HEK293 (cell line): ENCODE measurements around the gene ARMH3.
A peak's percentile ranks its signal among the peaks of the same experiment; 100 is the strongest.

ENCODE experiments used
- CTCF ChIA-PET: fragments of 350-600 bp; formaldehyde crosslinking; extraction: SDS; loops from one replicate; lab custom pipeline; 2021; ENCODE audit warnings: antibody characterized with exemption; lab: Yijun Ruan, JAX
- POLR2A ChIA-PET: fragments of 300-600 bp; formaldehyde crosslinking; extraction: SDS; loops from one replicate; lab custom pipeline; 2020; ENCODE audit warnings: antibody characterized with exemption, inconsistent platforms; lab: Yijun Ruan, JAX
- H3K27ac ChIP-seq: fragments of 200-500 bp; sonication (Bioruptor generic); 2 replicates; pipeline ENCODE4 v1.5.1; 2014; ENCODE audit warnings: low read depth, low read length, control low read depth, inconsistent platforms; ENCODE audit errors: extremely low read depth
- H3K36me3 ChIP-seq, 2 experiments: fragments of 200-500 bp in 1 of 2; sonication (Bioruptor generic) in 1 of 2; 1 replicate in 1 of 2; 2 replicates in 1 of 2; pipeline ENCODE4 v1.5.1; 2014 to 2017; ENCODE audit warnings: inconsistent platforms in 2 of 2, low read length in 2 of 2; ENCODE audit not compliant: control insufficient read depth in 2 of 2, insufficient read depth in 1 of 2
- H3K4me1 ChIP-seq: fragments of 200-500 bp; sonication (Bioruptor generic); 2 replicates; pipeline ENCODE4 v1.5.1; 2014; ENCODE audit warnings: mild to moderate bottlenecking, low read length, inconsistent platforms; ENCODE audit not compliant: control insufficient read depth, insufficient read depth
- H3K4me3 ChIP-seq: 2 replicates; pipeline ENCODE4 v1.5.1; 2011; ENCODE audit warnings: low read depth, mild to moderate bottlenecking, control low read depth, low read length, moderate library complexity
- H3K9me3 ChIP-seq: fragments of 200-500 bp; sonication (Bioruptor generic); 2 replicates; pipeline ENCODE4 v1.5.1; 2014; ENCODE audit warnings: low read depth, low read length, inconsistent platforms; ENCODE audit not compliant: control insufficient read depth, insufficient read depth
- BCL11B ChIP-seq: fragments of 450-650 bp; formaldehyde crosslinking; IDR thresholded peaks from 2 replicates; pipeline ENCODE4 v1.5.1; 2016; ENCODE audit warnings: low read depth, missing biosample characterization, missing genetic modification characterization
- GLI4 ChIP-seq: fragments of 450-650 bp; formaldehyde crosslinking; IDR thresholded peaks from 2 replicates; pipeline ENCODE4 v1.5.1; 2016; ENCODE audit warnings: missing biosample characterization, missing genetic modification characterization
- KLF1 ChIP-seq: fragments of 450-650 bp; formaldehyde crosslinking; IDR thresholded peaks from 2 replicates; pipeline ENCODE4 v1.5.1; 2016; ENCODE audit warnings: missing biosample characterization, missing genetic modification characterization
- KLF7 ChIP-seq: fragments of 450-650 bp; formaldehyde crosslinking; IDR thresholded peaks from 2 replicates; pipeline ENCODE4 v1.5.1; 2016; ENCODE audit warnings: missing biosample characterization, missing genetic modification characterization, borderline replicate concordance
- SP2 ChIP-seq: fragments of 450-650 bp; formaldehyde crosslinking; IDR thresholded peaks from 2 replicates; pipeline ENCODE4 v1.5.1; 2016; ENCODE audit warnings: missing biosample characterization, missing genetic modification characterization
- TRIM28 ChIP-seq: IDR thresholded peaks from 2 replicates; pipeline ENCODE4 v1.6.1; 2011; ENCODE audit warnings: low read length, control low read depth, borderline replicate concordance
- ZBTB7A ChIP-seq: fragments of 450-650 bp; formaldehyde crosslinking; IDR thresholded peaks from 2 replicates; pipeline ENCODE4 v1.5.1; 2016; ENCODE audit warnings: low read depth, missing biosample characterization, missing genetic modification characterization
- ZFP69B ChIP-seq: fragments of 450-650 bp; formaldehyde crosslinking; IDR thresholded peaks from 2 replicates; pipeline ENCODE4 v1.5.1; 2016; ENCODE audit warnings: missing biosample characterization, missing genetic modification characterization
- ZNF138 ChIP-seq: fragments of 450-650 bp; formaldehyde crosslinking; IDR thresholded peaks from 2 replicates; pipeline ENCODE4 v1.5.1; 2016; ENCODE audit warnings: missing biosample characterization, missing genetic modification characterization, borderline replicate concordance
- ZNF140 ChIP-seq: fragments of 450-650 bp; formaldehyde crosslinking; IDR thresholded peaks from 2 replicates; pipeline ENCODE4 v1.5.1; 2016; ENCODE audit warnings: missing biosample characterization, missing genetic modification characterization
- ZNF211 ChIP-seq: fragments of 450-650 bp; formaldehyde crosslinking; IDR thresholded peaks from 2 replicates; pipeline ENCODE4 v1.5.1; 2016; ENCODE audit warnings: low read depth, missing biosample characterization, missing genetic modification characterization
- ZNF239 ChIP-seq: fragments of 450-650 bp; formaldehyde crosslinking; IDR thresholded peaks from 2 replicates; pipeline ENCODE4 v1.5.1; 2016; ENCODE audit warnings: missing biosample characterization, missing genetic modification characterization
- ZNF266 ChIP-seq: fragments of 450-650 bp; formaldehyde crosslinking; IDR thresholded peaks from 2 replicates; pipeline ENCODE4 v1.5.1; 2016; ENCODE audit warnings: missing biosample characterization, missing genetic modification characterization, low read depth
- ZNF302 ChIP-seq: fragments of 450-650 bp; formaldehyde crosslinking; IDR thresholded peaks from 2 replicates; pipeline ENCODE4 v1.5.1; 2016; ENCODE audit warnings: missing biosample characterization, missing genetic modification characterization, low read depth
- ZNF324 ChIP-seq: fragments of 450-650 bp; formaldehyde crosslinking; IDR thresholded peaks from 2 replicates; pipeline ENCODE4 v1.5.1; 2016; ENCODE audit warnings: missing biosample characterization, missing genetic modification characterization
- ZNF366 ChIP-seq: fragments of 450-650 bp; formaldehyde crosslinking; conservative IDR thresholded peaks from 2 replicates; pipeline ENCODE4 v1.5.1; 2016; ENCODE audit warnings: missing biosample characterization, missing genetic modification characterization
- ZNF394 ChIP-seq: fragments of 450-650 bp; formaldehyde crosslinking; IDR thresholded peaks from 2 replicates; pipeline ENCODE4 v1.5.1; 2016; ENCODE audit warnings: missing biosample characterization, missing genetic modification characterization, mild to moderate bottlenecking, moderate library complexity, borderline replicate concordance
- ZNF404 ChIP-seq: fragments of 450-650 bp; formaldehyde crosslinking; IDR thresholded peaks from 2 replicates; pipeline ENCODE4 v1.5.1; 2017; ENCODE audit warnings: missing biosample characterization, missing genetic modification characterization
- ZNF521 ChIP-seq: fragments of 450-650 bp; formaldehyde crosslinking; IDR thresholded peaks from 2 replicates; pipeline ENCODE4 v1.5.1; 2017; ENCODE audit warnings: missing biosample characterization, mild to moderate bottlenecking, missing genetic modification characterization
- ZNF600 ChIP-seq: fragments of 450-650 bp; formaldehyde crosslinking; IDR thresholded peaks from 2 replicates; pipeline ENCODE4 v1.5.1; 2016; ENCODE audit warnings: missing biosample characterization, missing genetic modification characterization
- ZNF610 ChIP-seq: fragments of 450-650 bp; formaldehyde crosslinking; IDR thresholded peaks from 2 replicates; pipeline ENCODE4 v1.5.1; 2016; ENCODE audit warnings: missing biosample characterization, missing genetic modification characterization, borderline replicate concordance
- ZNF629 ChIP-seq: fragments of 450-650 bp; formaldehyde crosslinking; IDR thresholded peaks from 2 replicates; pipeline ENCODE4 v1.5.1; 2017; ENCODE audit warnings: missing biosample characterization, missing genetic modification characterization
- ZNF664 ChIP-seq: fragments of 450-650 bp; formaldehyde crosslinking; IDR thresholded peaks from 2 replicates; pipeline ENCODE4 v1.5.1; 2016; ENCODE audit warnings: missing biosample characterization, missing genetic modification characterization
- TF ChIP-seq, protein P1 (sequence below): fragments of 450-650 bp; formaldehyde crosslinking; IDR thresholded peaks from 2 replicates; pipeline ENCODE4 v1.5.1; 2016; ENCODE audit warnings: missing biosample characterization, missing genetic modification characterization, borderline replicate concordance
- TF ChIP-seq, protein P2 (sequence below): fragments of 450-650 bp; formaldehyde crosslinking; IDR thresholded peaks from 2 replicates; pipeline ENCODE4 v1.5.1; 2016; ENCODE audit warnings: missing biosample characterization, missing genetic modification characterization
- TF ChIP-seq, protein P3 (sequence below): sonication (generic); formaldehyde crosslinking; IDR thresholded peaks from 2 replicates; pipeline ENCODE4 v1.8.1; 2022; ENCODE audit warnings: mild to moderate bottlenecking, moderate library complexity, missing genetic modification reagents
- TF ChIP-seq, protein P4 (sequence below): fragments of 450-650 bp; formaldehyde crosslinking; IDR thresholded peaks from 2 replicates; pipeline ENCODE4 v1.5.1; 2017; ENCODE audit warnings: missing biosample characterization, missing genetic modification characterization

The ARMH3 gene

GRCh38 chr10:101830322-101831168, 225.4 kb downstream of the ARMH3 start (continued):
- TF ChIP-seq, protein P1, sequence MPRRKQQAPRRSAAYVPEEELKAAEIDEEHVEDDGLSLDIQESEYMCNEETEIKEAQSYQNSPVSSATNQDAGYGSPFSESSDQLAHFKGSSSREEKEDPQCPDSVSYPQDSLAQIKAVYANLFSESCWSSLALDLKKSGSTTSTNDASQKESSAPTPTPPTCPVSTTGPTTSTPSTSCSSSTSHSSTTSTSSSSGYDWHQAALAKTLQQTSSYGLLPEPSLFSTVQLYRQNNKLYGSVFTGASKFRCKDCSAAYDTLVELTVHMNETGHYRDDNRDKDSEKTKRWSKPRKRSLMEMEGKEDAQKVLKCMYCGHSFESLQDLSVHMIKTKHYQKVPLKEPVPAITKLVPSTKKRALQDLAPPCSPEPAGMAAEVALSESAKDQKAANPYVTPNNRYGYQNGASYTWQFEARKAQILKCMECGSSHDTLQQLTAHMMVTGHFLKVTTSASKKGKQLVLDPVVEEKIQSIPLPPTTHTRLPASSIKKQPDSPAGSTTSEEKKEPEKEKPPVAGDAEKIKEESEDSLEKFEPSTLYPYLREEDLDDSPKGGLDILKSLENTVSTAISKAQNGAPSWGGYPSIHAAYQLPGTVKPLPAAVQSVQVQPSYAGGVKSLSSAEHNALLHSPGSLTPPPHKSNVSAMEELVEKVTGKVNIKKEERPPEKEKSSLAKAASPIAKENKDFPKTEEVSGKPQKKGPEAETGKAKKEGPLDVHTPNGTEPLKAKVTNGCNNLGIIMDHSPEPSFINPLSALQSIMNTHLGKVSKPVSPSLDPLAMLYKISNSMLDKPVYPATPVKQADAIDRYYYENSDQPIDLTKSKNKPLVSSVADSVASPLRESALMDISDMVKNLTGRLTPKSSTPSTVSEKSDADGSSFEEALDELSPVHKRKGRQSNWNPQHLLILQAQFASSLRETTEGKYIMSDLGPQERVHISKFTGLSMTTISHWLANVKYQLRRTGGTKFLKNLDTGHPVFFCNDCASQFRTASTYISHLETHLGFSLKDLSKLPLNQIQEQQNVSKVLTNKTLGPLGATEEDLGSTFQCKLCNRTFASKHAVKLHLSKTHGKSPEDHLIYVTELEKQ = no peak
- TF ChIP-seq ZNF138 (tag by site-specific recombination) = no peak
- TF ChIP-seq, protein P2, sequence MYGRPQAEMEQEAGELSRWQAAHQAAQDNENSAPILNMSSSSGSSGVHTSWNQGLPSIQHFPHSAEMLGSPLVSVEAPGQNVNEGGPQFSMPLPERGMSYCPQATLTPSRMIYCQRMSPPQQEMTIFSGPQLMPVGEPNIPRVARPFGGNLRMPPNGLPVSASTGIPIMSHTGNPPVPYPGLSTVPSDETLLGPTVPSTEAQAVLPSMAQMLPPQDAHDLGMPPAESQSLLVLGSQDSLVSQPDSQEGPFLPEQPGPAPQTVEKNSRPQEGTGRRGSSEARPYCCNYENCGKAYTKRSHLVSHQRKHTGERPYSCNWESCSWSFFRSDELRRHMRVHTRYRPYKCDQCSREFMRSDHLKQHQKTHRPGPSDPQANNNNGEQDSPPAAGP (tag by site-specific recombination) = peak; percentile 100
- TF ChIP-seq ZNF324 (tag by site-specific recombination) = peak; percentile 100
- 0 out of 2 replicates have a peak, but pooled peaks have one; percentile 43 for TF ChIP-seq ZNF394
- no peak for TF ChIP-seq ZNF266
- TF ChIP-seq ZNF239 (tag by site-specific recombination) = peak; percentile 62; the same call in 1 of the 2 replicates
- no peak for TF ChIP-seq ZNF366 (tag by site-specific recombination)
- TF ChIP-seq, protein P3, sequence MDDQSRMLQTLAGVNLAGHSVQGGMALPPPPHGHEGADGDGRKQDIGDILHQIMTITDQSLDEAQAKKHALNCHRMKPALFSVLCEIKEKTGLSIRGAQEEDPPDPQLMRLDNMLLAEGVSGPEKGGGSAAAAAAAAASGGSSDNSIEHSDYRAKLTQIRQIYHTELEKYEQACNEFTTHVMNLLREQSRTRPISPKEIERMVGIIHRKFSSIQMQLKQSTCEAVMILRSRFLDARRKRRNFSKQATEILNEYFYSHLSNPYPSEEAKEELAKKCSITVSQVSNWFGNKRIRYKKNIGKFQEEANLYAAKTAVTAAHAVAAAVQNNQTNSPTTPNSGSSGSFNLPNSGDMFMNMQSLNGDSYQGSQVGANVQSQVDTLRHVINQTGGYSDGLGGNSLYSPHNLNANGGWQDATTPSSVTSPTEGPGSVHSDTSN (CRISPR knock-in tag) = peak; percentile 93; the same call in 1 of the 2 replicates
- peak; percentile 49; the same call in 1 of the 2 replicates for TF ChIP-seq BCL11B (tag by site-specific recombination)
- TF ChIP-seq ZNF404 (tag by site-specific recombination) = no peak
- no peak for TF ChIP-seq ZNF521 (tag by site-specific recombination)
- TF ChIP-seq ZNF302 = no peak
- TF ChIP-seq TRIM28 = peak; percentile 61; the same call in 1 of the 2 replicates
- TF ChIP-seq ZNF610 = peak; percentile 90
- no peak for TF ChIP-seq ZNF140

DNA sequence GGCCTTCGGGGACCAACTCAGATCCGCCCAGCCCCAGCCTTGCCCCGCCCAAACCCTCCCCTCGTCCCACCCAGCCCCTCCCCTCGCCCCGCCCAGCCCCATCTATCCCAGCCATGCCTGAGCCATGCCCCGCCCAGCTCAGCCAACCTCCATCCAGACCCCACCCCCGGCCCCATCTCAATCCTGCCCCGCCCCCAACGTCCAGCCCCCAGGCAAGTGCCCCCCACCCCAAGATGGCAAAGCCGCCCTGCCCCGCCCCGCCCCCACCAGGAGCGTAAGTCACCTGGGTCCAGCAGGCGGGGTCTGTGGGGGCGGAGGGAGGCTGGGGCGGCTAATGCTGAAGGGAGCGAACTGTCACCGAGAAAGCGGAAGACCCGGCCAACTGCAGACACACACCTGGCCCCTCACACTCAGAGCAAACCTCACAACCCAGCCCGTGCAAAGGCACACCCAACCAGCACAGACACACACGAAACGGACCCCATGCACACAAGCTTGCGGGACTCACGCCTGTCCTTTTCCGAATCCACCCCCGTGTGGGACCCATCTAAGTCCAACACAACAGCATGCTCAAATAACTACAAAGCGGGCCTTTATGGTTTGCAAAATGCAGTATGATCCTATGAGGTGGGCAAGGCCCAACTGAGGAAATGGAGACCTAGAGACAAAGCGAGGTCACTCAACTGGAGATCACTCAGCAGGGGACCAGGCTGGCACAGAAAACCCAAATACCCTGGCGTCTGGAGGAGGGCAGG, 226.2 kb downstream of the ARMH3 start:
- H3K9me3 ChIP-seq = no peaks in the 10 kb centered on the region
- peaks cover 7% of the 10 kb centered on the region for H3K4me1 ChIP-seq
- ChIA-PET CTCF (interaction anchor here (1.2 to 1.3 kb wide), 2 partner anchors 11 to 243 kb away, joined by 3 to 4 read pairs; no protein-coding TSS in a partner anchor), POLR2A (interaction anchor here (1.3 kb wide), 1 partner anchor 11 kb away, joined by 5 read pairs; the partner anchor contains the start of gene OGA)
- H3K27ac ChIP-seq = no peak overlapping the region
- no peak overlapping the region for H3K4me3 ChIP-seq
- H3K36me3 ChIP-seq = peaks cover 0 to 12% of the 10 kb centered on the region in 2 experiments; a peak in 1 of 3 replicates
- TF ChIP-seq SP2 (tag by site-specific recombination) (0 out of 2 replicates have a peak, but pooled peaks have one; percentile 4), ZNF664 (tag by site-specific recombination) (no peak), ZNF600 (peak; percentile 63), ZNF629 (no peak), KLF1 (tag by site-specific recombination) (peak; percentile 50), ZBTB7A (tag by site-specific recombination) (no peak), ZNF394 (no peak), ZNF211 (tag by site-specific recombination) (no peak), GLI4 (tag by site-specific recombination) (no peak), KLF7 (tag by site-specific recombination) (no peak), ZFP69B (tag by site-specific recombination) (peak; percentile 14; the same call in 1 of the 2 replicates)
- TF ChIP-seq, protein P2 (tag by site-specific recombination) = 0 out of 2 replicates have a peak, but pooled peaks have one; percentile 13
- TF ChIP-seq, protein P4, sequence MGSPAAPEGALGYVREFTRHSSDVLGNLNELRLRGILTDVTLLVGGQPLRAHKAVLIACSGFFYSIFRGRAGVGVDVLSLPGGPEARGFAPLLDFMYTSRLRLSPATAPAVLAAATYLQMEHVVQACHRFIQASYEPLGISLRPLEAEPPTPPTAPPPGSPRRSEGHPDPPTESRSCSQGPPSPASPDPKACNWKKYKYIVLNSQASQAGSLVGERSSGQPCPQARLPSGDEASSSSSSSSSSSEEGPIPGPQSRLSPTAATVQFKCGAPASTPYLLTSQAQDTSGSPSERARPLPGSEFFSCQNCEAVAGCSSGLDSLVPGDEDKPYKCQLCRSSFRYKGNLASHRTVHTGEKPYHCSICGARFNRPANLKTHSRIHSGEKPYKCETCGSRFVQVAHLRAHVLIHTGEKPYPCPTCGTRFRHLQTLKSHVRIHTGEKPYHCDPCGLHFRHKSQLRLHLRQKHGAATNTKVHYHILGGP (tag by site-specific recombination) = no peak
